ENCODE measurements around the gene IMPG2.

The IMPG2 gene

DNA sequence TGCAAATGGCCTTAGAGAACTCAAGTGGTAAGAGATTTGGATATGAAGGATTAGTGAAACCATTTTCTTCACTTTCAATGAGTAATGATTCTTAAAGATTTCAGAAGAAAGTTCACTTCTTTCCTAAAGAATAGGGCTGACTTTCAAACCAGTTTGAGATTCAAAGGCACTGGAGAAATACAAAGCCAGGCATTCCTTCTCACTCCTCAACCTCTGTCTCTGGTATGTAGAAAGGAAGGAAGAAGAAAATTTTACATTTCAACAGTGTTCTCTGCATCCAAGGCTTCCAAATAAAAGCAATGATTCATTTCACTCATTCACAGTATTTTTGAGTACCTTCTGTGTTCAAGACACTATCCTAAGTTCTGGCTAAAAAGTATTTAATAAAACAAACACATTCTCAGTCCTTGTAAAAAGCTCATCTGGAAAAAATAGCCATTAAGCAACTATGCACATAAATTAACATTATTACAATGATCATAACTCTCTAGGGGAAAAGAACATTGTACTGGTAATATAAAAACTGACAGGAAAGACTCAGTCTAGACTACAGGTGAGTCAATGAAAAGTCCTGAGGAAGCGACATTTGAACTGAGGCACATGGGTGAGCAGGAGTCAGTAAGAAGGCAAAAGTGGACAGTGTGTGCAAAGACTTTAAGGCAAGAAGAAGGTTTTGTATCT, 79.5 kb downstream of the IMPG2 start:
- DNase-seq (ENCODE audit: low read depth) = no peak

DNA sequence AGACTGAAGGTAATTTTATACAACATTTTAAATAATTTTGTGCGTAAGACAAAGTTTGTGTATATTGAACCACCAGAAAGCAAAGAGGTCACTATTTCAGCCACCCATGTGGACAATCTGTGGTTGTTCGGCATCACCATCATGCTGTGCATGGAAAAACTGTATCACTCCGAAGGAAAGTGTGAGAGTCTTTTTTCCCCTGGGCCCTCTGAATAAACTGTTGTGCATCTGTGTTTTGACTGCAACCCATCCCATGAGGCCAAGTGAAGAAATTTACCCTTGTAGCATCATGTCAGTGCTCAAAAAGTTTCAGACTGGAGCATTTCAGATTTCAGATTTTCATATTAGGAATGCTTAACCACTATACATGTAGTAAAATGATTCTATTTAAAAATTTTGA, 85.3 kb downstream of the IMPG2 start:
- no peak for DNase-seq (ENCODE audit: low read depth)

DNA sequence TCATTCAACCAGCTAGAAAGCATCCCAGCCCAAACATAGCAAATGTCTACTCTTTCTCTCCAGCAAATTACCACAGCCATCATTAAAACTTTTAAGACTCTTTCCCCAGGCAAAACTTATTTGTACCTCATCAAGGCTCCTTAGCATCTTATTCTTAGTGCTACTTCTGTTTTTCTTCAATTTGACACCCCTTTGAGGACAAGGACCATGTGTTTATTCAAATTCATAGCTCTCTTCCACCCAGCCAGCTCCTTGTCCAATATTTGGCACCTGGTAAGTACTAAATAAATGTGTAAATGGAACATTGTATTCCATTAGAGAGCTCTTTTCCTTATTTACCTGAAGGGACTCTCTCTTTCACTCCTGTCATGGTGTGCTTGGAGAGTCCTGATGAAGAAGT, 89.8 kb downstream of the IMPG2 start:
- no peak for DNase-seq (ENCODE audit: low read depth)

DNA sequence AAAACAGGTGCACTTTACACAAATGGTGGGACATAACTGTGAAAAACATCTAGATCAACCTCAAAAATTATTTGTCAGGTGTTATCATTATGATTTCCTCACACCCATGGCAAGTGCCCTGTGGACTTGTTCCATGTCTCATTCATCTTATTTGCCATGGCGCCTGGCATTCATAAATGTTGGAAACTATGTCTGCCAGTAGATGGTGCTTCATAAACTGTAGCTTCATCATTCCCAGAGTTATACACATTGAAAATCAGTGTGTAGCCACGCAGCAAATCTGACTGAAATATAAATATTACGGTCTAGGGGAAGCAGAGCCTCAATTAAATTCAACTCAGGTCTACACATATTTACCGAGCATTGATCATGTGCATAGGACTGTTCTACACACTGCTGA, 90.7 kb downstream of the IMPG2 start:
- DNase-seq (ENCODE audit: low read depth) = no peak

DNA sequence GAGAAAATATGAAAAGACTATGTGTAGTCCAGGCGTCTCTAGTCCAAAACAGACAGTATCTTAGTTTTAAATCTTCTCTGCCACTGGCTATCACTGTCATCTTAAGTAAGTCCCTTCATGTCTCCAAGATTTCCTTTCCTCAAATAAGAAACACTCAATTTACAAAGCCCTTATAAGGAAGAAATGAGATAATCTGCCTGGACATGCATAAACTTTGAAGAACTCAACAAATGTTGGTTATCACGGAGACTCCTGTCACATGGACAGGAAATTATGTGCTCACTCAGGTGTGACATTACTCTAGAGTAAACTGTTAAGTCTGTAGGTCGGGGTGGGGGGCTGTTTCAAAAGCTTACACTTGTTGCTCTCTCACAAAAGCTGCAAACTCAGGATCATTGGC, 91.9 kb downstream of the IMPG2 start:
- no peak for DNase-seq (ENCODE audit: low read depth)

DNA sequence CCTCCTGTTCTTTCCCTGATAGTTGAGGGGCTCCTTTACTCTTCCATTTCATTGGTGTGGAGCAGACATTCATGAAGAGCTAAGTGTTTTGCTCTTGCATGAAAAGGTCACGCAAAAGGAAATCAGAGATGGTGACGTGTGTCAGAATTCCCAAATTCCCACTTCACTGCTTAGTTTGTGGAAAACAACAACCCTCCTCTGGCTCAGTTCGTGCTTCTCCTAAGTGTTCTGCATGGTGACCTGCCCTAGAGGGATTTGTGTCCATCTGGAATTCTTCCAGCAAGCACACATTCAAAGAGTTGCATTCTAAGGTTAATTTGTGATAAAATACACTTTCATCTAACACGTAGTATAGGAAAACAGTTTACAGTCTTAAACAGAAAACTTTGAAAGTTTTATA, 95.6 kb downstream of the IMPG2 start:
- no peak for DNase-seq (ENCODE audit: low read depth)

DNA sequence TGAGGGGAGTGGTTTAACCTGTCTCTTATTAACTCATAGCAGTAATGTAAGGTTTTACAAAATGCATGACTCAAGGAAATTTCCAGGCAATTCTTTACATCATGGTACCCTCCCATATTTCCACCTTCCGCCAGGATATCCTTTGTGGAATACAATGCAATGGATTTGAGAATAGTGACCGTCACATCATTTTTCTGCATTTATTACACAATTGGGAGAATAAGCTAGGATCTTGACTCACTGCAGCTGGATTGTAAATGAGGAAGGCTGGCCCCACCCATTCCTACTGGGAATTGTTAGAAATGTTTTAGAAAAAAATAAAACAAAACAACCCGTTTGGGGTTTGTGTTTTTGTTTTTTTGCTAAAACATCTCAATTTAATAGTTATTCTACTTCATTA, 97.4 kb downstream of the IMPG2 start:
- no peak for DNase-seq (ENCODE audit: low read depth)

DNA sequence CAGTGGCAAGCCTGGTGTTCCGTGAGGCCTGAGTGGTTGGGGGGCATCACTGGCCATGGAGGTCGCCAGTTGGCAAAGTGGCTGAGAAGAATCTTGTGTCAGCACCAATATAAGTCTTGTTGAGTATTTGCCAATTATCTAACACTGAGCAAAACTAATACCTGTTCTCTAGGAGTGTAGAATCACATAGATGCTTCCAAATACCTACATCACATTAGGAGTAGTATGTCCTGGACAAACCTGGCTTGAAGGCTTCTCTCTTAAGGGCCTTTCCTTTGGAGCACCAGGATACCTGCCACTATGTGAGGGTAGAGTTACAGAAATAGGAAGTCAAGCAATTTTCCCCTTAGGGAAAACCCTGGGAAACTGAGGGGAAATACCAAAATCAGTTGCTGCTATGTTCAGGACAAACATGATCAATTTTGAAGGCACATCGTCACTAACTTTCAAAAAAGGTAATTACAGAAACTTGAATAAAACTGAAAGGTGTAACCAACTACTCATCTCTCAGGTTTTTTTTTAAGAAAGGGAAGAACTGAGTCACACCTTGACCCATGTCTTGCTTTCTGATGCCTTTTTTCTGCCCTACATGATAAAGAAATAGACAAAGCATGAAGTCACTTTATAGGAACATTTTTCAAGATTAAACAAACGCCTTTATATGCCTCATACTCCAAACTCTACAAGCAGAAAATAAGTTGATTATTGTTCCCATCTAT, 100.4 kb downstream of the IMPG2 start:
- no peak for DNase-seq (ENCODE audit: low read depth)

DNA sequence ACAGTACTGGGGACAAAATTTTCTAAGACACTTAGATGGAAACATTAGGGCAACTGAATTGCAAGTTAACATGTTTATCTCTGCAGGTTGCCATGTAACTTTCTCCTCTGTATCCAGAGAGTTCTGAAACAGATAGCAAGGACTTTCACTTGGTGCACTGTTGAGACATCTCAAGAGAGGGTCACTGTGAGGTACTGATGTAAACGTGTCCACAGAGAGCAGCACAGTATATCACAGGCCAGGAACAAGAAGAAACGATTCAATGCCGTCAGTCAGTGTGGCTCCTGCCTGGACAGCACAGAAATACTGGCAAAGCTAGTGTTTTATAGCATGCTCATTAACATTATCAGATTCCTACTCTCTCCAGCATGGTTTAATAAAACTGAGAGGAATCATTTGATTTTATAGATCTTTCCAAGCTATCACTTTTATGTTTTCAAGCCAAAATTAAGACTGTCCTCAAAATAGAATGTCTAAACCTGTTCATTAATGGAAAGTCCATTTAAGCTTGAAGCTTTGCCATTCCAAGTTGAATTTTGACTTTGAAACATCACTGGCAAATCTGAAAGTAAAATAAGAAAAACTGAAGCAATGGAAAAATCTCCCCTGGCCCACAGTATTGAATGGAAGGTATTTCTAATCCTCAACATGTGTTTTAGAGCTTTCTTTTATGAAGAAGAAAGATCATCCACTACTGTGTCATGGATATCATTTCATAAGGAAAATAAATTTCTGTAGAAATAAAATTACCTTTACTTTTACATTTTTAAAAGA, 102.7 kb downstream of the IMPG2 start:
- DNase-seq (ENCODE audit: low read depth) = no peak

DNA sequence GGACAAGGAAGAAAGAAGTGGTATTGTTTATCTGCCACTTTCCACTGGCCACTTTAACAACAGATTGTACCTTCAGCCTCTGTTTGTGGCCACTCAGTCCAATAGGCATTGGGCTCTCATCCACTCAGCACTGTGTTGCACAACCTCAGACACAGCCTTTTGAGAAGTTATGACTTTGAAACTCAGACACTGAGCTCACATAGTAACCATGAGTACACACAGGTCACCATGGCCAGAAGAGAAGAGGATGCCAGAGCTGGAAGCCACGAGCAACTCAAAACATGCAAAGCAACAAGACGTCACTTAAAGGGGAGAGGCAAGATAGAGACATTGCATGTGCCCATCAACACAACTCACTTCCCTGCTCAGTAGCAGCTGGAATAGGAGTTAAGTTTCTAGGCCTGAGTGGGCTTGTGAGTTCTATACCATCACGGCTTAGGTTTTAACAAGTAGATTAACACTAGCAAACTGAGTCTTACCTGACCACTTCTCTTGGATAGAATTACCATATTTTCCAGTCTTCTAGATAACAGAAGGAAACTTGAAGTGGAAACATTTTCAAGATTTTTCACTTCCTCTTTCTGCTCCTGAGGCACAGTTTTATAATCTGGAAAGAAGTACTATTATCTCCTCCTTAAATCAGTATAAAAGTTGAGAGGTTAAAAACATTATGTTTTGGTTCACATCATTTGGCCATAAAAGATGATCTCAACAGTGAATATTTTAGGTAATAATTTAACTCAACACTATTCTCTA, 103.5 kb downstream of the IMPG2 start:
- no peak for DNase-seq (ENCODE audit: low read depth)

DNA sequence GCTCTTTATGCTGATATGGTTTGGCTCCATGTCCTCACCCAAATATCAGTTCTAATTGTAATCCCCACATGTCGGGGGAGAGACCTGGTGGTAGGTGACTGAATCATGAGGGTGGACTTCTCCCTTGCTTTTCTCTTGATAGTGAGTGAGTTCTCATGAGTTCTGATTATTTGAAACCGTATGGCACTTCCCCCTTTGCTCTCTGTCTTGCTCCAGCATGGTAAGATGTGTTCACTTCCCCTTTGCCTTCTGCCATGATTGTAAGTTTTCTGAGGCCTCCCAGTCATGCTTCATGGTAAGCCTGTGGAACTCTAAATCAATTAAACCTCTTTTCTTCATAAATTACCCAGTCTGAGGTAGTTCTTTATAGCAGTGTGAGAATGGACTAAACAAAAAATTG, 107.6 kb downstream of the IMPG2 start:
- no peak for DNase-seq (ENCODE audit: low read depth)

DNA sequence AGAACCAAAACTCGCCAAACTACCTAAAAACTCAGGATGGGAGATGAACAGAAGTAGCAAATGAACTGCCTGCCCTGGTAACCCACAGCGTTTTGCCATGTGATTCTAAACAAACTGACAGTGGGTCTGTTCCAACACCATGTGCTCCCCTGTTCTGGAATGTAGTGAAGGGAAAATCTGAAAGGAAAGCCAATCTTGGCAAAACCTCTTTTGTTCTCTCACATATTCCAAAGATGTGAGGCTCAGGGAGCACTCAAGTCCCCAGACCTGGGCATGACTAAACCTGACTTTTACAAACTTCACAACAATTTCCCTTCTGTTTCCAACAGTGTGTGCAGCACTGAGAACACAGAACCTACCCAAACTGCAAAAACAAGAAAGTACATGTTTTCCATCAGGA, 116.1 kb downstream of the IMPG2 start:
- DNase-seq (ENCODE audit: low read depth) = no peak

DNA sequence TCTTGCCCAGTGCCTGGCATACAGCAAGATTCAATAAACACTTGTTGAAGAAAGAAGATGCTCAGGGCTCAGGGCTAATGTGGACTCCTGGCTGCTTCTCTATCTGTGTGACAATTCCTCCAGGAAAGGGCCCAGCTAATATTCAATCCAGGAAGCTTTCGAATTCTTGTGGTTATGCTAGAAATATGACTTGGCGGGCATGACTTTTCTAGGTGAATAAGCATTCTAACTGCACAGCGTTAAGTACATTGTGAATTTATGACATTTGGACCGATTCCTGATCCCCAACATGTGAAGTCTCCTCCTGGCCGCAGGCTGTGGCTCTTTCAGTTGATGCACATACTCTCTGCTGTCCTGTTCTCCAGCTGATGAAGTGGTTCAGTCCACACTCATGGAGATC, 117.0 kb downstream of the IMPG2 start:
- DNase-seq (ENCODE audit: low read depth) = no peak

DNA sequence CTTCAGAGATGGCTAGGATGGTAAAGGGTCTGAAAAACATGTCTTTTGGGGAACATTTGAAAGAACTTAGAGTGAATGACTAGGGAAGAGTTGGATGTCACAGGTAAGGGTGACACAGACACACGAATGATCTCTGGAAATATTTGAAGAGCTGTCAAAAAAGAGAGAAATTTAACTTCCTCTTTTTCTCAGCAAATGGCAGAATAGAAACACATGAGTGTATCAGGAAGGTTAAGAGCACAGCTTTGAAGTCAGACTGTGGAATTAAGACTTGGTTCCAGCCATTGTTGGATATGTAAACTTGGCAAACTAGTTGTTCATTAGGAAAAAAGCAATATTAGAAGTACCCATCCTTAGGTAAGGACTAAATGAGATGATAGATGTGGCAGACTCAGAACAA, 117.7 kb downstream of the IMPG2 start:
- no peak for DNase-seq (ENCODE audit: low read depth)

DNA sequence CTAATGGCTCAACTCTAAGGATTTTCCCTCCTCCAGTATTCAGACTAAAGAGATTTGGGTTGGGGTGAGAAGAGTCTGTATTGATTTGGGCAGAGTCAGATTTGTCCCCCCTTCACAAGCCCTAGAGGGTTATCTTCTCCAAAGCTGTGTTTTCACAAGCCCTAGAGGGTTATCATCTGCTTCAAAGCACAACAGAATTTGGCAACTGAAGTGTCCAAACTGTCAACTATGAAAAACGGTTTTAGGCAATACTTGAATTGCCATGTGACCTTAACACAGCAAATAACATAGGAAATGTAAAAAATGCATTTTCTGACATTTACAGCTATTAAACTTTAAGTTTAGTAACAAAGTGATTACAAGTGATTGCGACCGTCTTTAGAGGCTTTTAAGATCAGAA, 119.9 kb downstream of the IMPG2 start:
- DNase-seq (ENCODE audit: low read depth) = no peak

DNA sequence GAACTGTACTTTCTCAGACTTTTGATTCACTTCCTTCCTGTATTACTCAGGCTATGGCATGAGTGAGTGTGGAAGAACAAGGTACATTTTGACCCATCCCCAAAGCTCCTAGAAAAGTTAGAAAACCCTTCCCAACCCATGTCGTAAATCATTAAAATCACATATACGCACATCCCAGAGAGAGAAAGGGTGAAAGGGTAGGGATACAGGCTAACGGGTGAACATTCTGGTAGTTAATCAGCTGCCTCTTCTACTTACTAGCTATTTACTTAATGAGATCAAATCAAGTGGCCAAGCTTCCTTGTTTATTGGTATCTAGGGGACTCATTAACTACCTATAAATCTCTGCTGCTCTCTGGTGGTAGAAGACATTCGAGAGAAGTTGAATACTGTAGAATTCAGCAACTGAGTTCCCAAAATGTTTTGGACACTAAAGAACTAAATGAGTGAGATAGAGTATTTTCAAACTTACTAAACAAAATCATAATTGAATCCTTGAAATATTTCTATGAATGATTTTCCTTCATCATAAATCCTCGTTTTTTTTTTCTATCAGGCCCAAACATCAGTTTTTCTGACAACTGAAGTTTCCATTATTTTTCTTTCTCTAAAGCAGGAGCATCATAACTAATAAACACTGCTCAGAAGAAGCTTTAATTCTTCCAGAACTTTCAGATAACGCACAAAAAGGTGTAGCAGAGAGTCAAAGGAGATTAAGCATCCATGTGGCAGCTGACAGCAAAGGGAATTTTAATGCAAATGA, 124.2 kb downstream of the IMPG2 start:
- no peak for DNase-seq (ENCODE audit: low read depth)

DNA sequence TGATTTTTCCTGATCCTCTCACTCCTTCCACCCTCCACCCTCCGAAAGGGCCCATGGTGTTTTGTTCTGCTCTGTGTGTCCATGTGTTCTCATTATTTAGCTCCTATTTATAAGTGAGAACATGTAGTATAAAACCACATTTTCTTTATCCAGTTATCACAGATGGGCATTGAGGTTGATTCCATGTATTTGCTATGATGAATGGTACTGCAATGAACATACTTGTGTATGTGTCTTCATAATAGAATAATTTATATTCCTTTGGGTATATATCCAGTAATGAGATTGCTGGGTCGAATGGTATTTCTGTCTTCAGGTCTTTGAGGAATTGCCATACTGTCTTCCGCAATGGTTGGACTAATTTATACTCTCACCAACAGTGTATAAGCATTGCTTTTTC, 126.0 kb downstream of the IMPG2 start:
- DNase-seq (ENCODE audit: low read depth) = no peak

DNA sequence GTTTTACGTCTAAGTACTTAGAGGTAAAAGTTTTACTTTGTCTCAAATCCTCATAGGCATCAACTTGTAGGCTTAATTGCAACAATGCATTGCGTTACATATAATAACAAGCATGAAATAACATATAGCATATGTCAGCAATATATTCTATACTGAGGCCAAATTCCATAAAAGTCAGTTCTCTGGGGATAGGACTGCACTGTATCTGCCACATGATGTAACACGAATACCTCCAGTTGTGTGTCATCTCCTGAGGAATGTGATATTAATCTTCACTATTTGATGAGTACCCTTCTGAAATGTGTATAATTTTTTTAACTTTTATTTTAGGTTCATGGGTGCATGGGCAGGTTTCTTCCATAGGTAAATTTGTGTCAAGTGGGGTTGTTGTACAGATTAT, 126.4 kb downstream of the IMPG2 start:
- DNase-seq (ENCODE audit: low read depth) = no peak

DNA sequence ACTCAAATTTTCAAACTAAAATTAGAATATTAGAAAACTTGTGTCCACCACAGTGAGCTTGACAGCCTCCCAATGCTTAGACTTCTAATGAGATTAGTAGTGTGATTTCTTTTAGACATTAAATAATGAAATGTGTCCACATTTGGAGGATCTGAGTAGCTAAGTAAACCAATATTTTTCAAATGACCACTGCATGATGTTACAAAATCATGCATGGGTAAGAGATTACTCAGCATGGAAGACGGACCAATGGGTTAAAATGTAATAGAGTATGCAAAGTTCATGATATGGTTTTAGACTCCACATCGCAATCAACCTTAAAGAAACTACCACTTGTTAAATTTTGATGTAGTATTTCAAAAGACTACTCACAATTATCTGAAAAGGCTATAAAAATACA, 130.6 kb downstream of the IMPG2 start:
- no peak for DNase-seq (ENCODE audit: low read depth)

DNA sequence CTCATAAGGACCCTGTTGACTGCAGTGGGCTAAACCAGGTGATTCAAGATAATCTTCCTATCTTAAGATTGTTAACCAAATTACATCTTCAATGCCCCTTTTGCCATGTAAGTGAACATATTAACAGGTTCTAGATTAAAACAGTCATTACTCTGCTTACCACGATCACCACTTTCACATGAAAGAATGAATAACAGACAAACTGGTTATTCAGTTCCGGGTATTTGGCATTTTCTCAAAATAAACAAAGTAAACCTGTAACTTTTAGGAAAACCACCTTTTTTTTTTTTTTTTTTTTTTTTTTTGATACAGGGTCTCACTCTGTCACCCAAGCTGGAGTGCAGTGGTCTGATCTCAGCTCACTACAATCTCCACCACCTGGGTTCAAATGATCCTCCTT, 131.2 kb downstream of the IMPG2 start:
- no peak for DNase-seq (ENCODE audit: low read depth)

DNA sequence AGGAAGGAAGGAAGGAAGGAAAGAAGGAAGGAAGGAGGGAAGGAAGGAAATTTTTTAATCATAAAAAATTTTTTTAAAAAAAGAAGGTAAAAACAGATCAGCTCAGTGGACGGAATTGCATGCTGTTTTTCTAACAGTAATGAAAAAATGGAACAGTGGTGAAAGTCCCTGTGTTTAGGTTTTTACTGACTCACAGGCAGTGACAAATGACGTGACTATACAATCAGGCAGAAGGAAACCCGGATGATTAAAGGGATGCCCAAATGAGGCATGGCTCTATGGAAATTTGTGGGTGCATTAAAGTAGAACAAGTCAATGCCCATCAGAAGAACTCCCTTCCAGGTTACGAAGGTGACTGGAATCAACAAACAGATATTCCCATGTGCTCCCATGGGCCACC, 135.0 kb downstream of the IMPG2 start:
- DNase-seq (ENCODE audit: low read depth) = no peak

DNA sequence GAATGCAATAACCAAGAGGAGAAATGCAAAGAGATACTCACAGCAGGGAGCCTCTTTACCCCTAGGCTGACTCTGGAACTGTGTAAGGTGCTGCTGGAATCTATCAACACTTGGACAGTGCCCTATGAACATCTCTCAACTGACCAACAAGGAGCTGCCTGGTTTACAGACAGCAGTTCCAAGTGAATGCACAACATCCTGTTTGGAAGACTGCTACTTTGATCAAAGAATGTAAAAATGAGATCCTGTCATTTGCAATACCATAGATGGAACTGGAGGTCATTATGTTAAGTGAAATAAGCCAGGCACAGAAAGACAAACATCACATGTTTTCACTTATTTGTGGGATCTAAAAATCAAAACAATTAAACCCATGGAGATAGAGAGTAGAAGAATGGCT, 136.3 kb downstream of the IMPG2 start:
- DNase-seq (ENCODE audit: low read depth) = no peak

All from stimulated activated CD8-positive, alpha-beta memory T cell treated with anti-CD3 and anti-CD28 coated beads, Interleukin-12 subunit alpha, Interleukin-12 subunit beta, amount 100 ng/mL, for 1 hour (primary cell).